Liver (tissue), 9 donors: ENCODE results near the gene PMFBP1. TPM values are rescaled to one million over a fixed set of nuclear protein-coding genes. Genes with fewer than 3 reads are reported as not detected.

Experiments used
- DNase-seq: peaks from one replicate; pipeline ENCODE4 v3.0.0-alpha.2; 2017; ENCODE audit warnings: low spot score
- H3K27ac ChIP-seq, 2 donors: one replicate each; pipeline ENCODE4 v1.7.0; 2013; ENCODE audit warnings: inconsistent platforms in 2 of 2, low read length in 2 of 2, control low read depth in 1 of 2, low read depth in 1 of 2, mild to moderate bottlenecking in 1 of 2
- H3K27me3 ChIP-seq, 4 donors: one replicate each; pipeline versions ENCODE4 v1.6.1 to v1.7.0; 2013; ENCODE audit warnings: low read length in 3 of 4, inconsistent platforms in 1 of 4, mild to moderate bottlenecking in 1 of 4, moderate library complexity in 1 of 4; ENCODE audit not compliant: control insufficient read depth in 4 of 4, insufficient read depth in 4 of 4
- H3K36me3 ChIP-seq, 4 donors: one replicate each; pipeline versions ENCODE4 v1.6.1 to v1.7.0; 2013; ENCODE audit warnings: low read length in 3 of 4, mild to moderate bottlenecking in 3 of 4, low read depth in 1 of 4, moderate library complexity in 1 of 4; ENCODE audit not compliant: control insufficient read depth in 4 of 4, insufficient read depth in 3 of 4
- H3K4me1 ChIP-seq, 4 donors: one replicate each; pipeline versions ENCODE4 v1.6.1 to v1.7.0; 2013; ENCODE audit warnings: low read length in 3 of 4, mild to moderate bottlenecking in 3 of 4, moderate library complexity in 1 of 4; ENCODE audit not compliant: control insufficient read depth in 4 of 4, insufficient read depth in 4 of 4
- H3K4me3 ChIP-seq, 3 donors: one replicate each; pipeline versions ENCODE4 v1.6.1 to v1.7.0; 2013; ENCODE audit warnings: low read length in 3 of 3, control low read depth in 1 of 3, low read depth in 1 of 3, mild to moderate bottlenecking in 1 of 3
- H3K9ac ChIP-seq, 2 donors: one replicate each; pipeline ENCODE4 v1.7.0; 2013; ENCODE audit warnings: low read length in 2 of 2, mild to moderate bottlenecking in 2 of 2, moderate library complexity in 2 of 2, control low read depth in 1 of 2, low read depth in 1 of 2
- H3K9me3 ChIP-seq, 4 donors: one replicate each; pipeline versions ENCODE4 v1.6.1 to v1.7.0; 2013; ENCODE audit warnings: low read length in 3 of 4; ENCODE audit not compliant: control insufficient read depth in 4 of 4
- ATF3 ChIP-seq: IDR thresholded peaks from 2 replicates; pipeline ENCODE4 v1.6.1; 2016; ENCODE audit warnings: antibody characterized with exemption
- EGR1 ChIP-seq, 2 donors: IDR thresholded peaks; 2 replicates each; pipeline ENCODE4 v1.6.1; 2016 to 2018; ENCODE audit warnings: antibody characterized with exemption in 2 of 2, low read depth in 2 of 2
- FOXA1 ChIP-seq: IDR thresholded peaks from 2 replicates; pipeline ENCODE4 v1.6.1; 2016; ENCODE audit warnings: antibody characterized with exemption
- FOXA2 ChIP-seq: IDR thresholded peaks from 2 replicates; pipeline ENCODE4 v1.6.1; 2016; ENCODE audit warnings: antibody characterized with exemption
- GABPA ChIP-seq, 2 donors: IDR thresholded peaks in 1 of 2; conservative IDR thresholded peaks in 1 of 2; 2 replicates each; pipeline ENCODE4 v1.6.1; 2016; ENCODE audit warnings: antibody characterized with exemption in 2 of 2, mild to moderate bottlenecking in 1 of 2, moderate library complexity in 1 of 2
- HNF4A ChIP-seq, 2 donors: conservative IDR thresholded peaks; 2 replicates each; pipeline ENCODE4 v1.6.1; 2016; ENCODE audit warnings: antibody characterized with exemption in 2 of 2, mild to moderate bottlenecking in 2 of 2
- HNF4G ChIP-seq: IDR thresholded peaks from 2 replicates; pipeline ENCODE4 v1.6.1; 2016; ENCODE audit warnings: antibody characterized with exemption
- JUND ChIP-seq, 2 donors: IDR thresholded peaks; 2 replicates each; pipeline ENCODE4 v1.6.1; 2016; ENCODE audit warnings: antibody characterized with exemption in 2 of 2
- NR2F2 ChIP-seq: IDR thresholded peaks from 2 replicates; pipeline ENCODE4 v1.6.1; 2016; ENCODE audit warnings: antibody characterized with exemption
- RAD21 ChIP-seq, 2 donors: IDR thresholded peaks; 2 replicates each; pipeline ENCODE4 v1.6.1; 2016; ENCODE audit warnings: antibody characterized with exemption in 2 of 2, mild to moderate bottlenecking in 2 of 2
- RXRA ChIP-seq, 2 donors: IDR thresholded peaks; 2 replicates each; pipeline ENCODE4 v1.6.1; 2017 to 2018; ENCODE audit warnings: antibody characterized with exemption in 2 of 2, mild to moderate bottlenecking in 1 of 2
- SP1 ChIP-seq: IDR thresholded peaks from 2 replicates; pipeline ENCODE4 v1.6.1; 2018; ENCODE audit warnings: antibody characterized with exemption, mild to moderate bottlenecking
- TAF1 ChIP-seq: conservative IDR thresholded peaks from 2 replicates; pipeline ENCODE4 v1.6.1; 2016; ENCODE audit warnings: antibody characterized with exemption, mild to moderate bottlenecking
- YY1 ChIP-seq: IDR thresholded peaks from 2 replicates; pipeline ENCODE4 v1.6.1; 2016; ENCODE audit warnings: antibody characterized with exemption, mild to moderate bottlenecking
- WGBS: extraction: QIAGEN DNeasy Blood & Tissue Kit; methylation state at CpG from one replicate; pipeline ENCODE4 v1.1.7; 2013; 5-methylcytosine and 5-hydroxymethylcytosine counted together
- polyA plus RNA-seq, 2 donors: library from polyadenylated mRNA; stranded (reverse) in 1 of 2; unstranded in 1 of 2; fragments of 200-250 nt in 1 of 2; fragments of >200 nt in 1 of 2; fragmentation: Nextera tagmentation in 1 of 2; extraction: Ambion mirVana in 1 of 2; gene quantifications; one replicate each; pipeline versions ENCODE4 v1.2.1 to v1.2.3, GENCODE V29; 2013 to 2015
- total RNA-seq, 2 donors: library from RNA; depleted of rRNA; stranded (reverse); fragments of >200 nt; gene quantifications; one replicate each; pipeline ENCODE4 v1.2.3, GENCODE V29; 2014
- TF ChIP-seq, protein P1 (sequence below): IDR thresholded peaks from 2 replicates; pipeline ENCODE4 v1.6.1; 2016; ENCODE audit warnings: antibody characterized with exemption
- TF ChIP-seq, protein P2 (sequence below): fragments of 150-350 bp; IDR thresholded peaks from 2 replicates; pipeline ENCODE4 v1.5.1; 2017; ENCODE audit warnings: improper control_type of control experiment, low read depth, low read length; ENCODE audit not compliant: missing input control
- TF ChIP-seq, protein P3 (sequence below): IDR thresholded peaks from 2 replicates; pipeline ENCODE4 v1.6.1; 2016; ENCODE audit warnings: antibody characterized with exemption
- TF ChIP-seq, protein P4 (sequence below): IDR thresholded peaks from 2 replicates; pipeline ENCODE4 v1.6.1; 2016; ENCODE audit warnings: antibody characterized with exemption, mild to moderate bottlenecking
- donor health status: healthy.
- donor health status: healthy.
- donor health status: healthy.
- donor health status: healthy.
- donor health status: healthy.

The PMFBP1 gene
- total and polyA plus RNA-seq, 4 donors: 0.06 to 1.4 (median 0.29) TPM

DNA sequence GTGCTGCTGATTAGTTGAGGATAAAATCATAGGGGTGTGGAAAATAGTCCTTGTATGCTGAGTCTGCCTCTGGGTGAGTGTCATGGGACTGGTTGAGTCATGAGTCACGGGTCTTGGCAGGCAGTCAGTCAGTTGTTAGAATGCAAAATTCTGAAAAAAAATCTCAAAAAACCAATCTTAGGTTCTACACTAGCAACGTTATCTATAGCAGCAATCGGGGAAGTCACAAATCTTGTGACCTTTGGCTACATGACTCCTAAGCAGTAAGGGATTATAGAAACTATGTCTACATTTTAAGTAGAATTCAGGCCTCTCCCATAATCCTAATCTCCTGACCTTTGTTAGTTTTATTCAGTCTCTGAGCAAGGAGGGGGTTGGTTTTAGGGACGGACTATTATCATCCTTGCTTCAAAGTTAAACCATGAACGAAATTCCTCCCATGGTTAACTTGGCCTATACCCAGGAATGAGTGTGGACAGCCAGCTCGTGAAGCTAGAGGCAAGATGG is 18.0 kb upstream of the PMFBP1 start:
- no peaks in the 10 kb centered on the region for H3K36me3 ChIP-seq
- no peaks in the 10 kb centered on the region for H3K4me1 ChIP-seq
- H3K27me3 ChIP-seq: no peaks in the 10 kb centered on the region
- H3K4me3 ChIP-seq: no peak overlapping the region
- WGBS: 77% methylated on average over 6 of the region's 6 CpGs
- peaks cover 0 to 1% (median 0%) of the 10 kb centered on the region in 4 donors for H3K9me3 ChIP-seq
- no peak overlapping the region for H3K27ac ChIP-seq
- no peak overlapping the region for H3K9ac ChIP-seq
- no peak for TF ChIP-seq FOXA2
- TF ChIP-seq, protein P1, sequence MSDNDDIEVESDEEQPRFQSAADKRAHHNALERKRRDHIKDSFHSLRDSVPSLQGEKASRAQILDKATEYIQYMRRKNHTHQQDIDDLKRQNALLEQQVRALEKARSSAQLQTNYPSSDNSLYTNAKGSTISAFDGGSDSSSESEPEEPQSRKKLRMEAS: no peak
- TF ChIP-seq HNF4A (conservative IDR thresholded peaks at IDR 0.05): no peak
- no peak for TF ChIP-seq SP1
- no peak for TF ChIP-seq TAF1
- TF ChIP-seq GABPA (IDR thresholded peaks at IDR 0.05 in 1 of 2, conservative IDR thresholded peaks at IDR 0.05 in 1 of 2): no peak
- no peak for DNase-seq

DNA sequence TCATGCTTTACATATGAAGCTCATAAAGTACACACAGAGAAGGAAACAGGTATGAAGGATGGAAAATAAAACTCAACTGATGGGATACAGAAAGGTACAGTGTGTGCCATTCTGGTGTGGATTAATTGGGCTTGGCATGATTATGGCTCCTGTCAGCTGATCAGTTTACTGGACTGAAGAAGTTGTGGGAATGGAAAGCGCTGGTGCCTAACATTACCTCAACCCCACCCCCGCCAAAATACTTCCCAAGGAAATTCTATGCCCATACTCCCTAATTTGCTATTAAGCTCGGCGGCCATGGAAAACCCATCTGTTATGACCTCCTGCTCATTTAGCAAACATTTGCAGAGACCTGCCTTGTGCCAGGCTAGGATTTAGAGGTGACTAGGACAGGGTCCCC is 16.6 kb upstream of the PMFBP1 start:
- H3K36me3 ChIP-seq: no peaks in the 10 kb centered on the region
- WGBS: 96% methylated on average over 4 of the region's 4 CpGs
- H3K4me3 ChIP-seq: no peak overlapping the region
- no peaks in the 10 kb centered on the region for H3K4me1 ChIP-seq
- no peak overlapping the region for H3K9ac ChIP-seq
- peaks cover 0 to 1% (median 0%) of the 10 kb centered on the region in 4 donors for H3K9me3 ChIP-seq
- TF ChIP-seq, protein P1: no peak
- TF ChIP-seq JUND (IDR thresholded peaks at IDR 0.05): no peak
- no peak for TF ChIP-seq EGR1 (IDR thresholded peaks at IDR 0.05; ENCODE audit: low read depth in 2 of 2)
- no peak for TF ChIP-seq HNF4G
- TF ChIP-seq SP1: no peak
- no peak for TF ChIP-seq RAD21 (IDR thresholded peaks at IDR 0.05)
- no peak for TF ChIP-seq FOXA2
- no peak for TF ChIP-seq FOXA1
- no peak for DNase-seq
- H3K27ac ChIP-seq: no peak overlapping the region
- H3K27me3 ChIP-seq: no peaks in the 10 kb centered on the region

DNA sequence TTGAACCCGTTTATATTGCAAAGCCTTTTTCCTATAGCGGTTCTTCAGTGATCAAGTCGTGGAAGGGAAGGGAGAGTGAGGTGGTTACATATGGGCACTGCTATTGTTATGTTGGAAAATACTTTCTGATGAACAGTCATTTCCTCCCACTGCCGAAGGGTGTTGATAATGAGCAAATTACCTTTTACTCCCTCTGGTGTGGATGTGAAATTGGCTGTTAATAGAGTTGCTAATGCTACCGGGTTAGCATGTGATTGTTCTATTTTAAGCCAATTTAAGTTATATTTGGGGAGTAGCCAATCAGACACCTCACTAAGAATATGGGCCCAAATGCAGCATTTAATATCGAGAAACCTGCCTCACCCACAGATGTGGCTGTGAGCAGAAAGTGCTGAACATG is 15.6 kb upstream of the PMFBP1 start:
- WGBS: 66% methylated on average over 6 of the region's 6 CpGs
- no peaks in the 10 kb centered on the region for H3K27me3 ChIP-seq
- no peak overlapping the region for H3K27ac ChIP-seq
- H3K9ac ChIP-seq: no peak overlapping the region
- no peak overlapping the region for H3K4me3 ChIP-seq
- no peaks in the 10 kb centered on the region for H3K4me1 ChIP-seq
- peaks cover 0 to 1% (median 0%) of the 10 kb centered on the region in 4 donors for H3K9me3 ChIP-seq
- TF ChIP-seq, protein P2, sequence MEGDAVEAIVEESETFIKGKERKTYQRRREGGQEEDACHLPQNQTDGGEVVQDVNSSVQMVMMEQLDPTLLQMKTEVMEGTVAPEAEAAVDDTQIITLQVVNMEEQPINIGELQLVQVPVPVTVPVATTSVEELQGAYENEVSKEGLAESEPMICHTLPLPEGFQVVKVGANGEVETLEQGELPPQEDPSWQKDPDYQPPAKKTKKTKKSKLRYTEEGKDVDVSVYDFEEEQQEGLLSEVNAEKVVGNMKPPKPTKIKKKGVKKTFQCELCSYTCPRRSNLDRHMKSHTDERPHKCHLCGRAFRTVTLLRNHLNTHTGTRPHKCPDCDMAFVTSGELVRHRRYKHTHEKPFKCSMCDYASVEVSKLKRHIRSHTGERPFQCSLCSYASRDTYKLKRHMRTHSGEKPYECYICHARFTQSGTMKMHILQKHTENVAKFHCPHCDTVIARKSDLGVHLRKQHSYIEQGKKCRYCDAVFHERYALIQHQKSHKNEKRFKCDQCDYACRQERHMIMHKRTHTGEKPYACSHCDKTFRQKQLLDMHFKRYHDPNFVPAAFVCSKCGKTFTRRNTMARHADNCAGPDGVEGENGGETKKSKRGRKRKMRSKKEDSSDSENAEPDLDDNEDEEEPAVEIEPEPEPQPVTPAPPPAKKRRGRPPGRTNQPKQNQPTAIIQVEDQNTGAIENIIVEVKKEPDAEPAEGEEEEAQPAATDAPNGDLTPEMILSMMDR: no peak
- TF ChIP-seq EGR1 (IDR thresholded peaks at IDR 0.05; ENCODE audit: low read depth in 2 of 2) (no peak), HNF4A (conservative IDR thresholded peaks at IDR 0.05) (no peak), HNF4G (no peak), YY1 (no peak), FOXA1 (no peak), SP1 (no peak), NR2F2 (no peak), ATF3 (no peak), TAF1 (no peak), RXRA (IDR thresholded peaks at IDR 0.05) (no peak), GABPA (IDR thresholded peaks at IDR 0.05 in 1 of 2, conservative IDR thresholded peaks at IDR 0.05 in 1 of 2) (no peak), FOXA2 (no peak), RAD21 (IDR thresholded peaks at IDR 0.05) (no peak), JUND (IDR thresholded peaks at IDR 0.05) (no peak)
- TF ChIP-seq, protein P3, sequence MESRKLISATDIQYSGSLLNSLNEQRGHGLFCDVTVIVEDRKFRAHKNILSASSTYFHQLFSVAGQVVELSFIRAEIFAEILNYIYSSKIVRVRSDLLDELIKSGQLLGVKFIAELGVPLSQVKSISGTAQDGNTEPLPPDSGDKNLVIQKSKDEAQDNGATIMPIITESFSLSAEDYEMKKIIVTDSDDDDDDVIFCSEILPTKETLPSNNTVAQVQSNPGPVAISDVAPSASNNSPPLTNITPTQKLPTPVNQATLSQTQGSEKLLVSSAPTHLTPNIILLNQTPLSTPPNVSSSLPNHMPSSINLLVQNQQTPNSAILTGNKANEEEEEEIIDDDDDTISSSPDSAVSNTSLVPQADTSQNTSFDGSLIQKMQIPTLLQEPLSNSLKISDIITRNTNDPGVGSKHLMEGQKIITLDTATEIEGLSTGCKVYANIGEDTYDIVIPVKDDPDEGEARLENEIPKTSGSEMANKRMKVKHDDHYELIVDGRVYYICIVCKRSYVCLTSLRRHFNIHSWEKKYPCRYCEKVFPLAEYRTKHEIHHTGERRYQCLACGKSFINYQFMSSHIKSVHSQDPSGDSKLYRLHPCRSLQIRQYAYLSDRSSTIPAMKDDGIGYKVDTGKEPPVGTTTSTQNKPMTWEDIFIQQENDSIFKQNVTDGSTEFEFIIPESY: no peak
- TF ChIP-seq, protein P1: no peak
- TF ChIP-seq, protein P4, sequence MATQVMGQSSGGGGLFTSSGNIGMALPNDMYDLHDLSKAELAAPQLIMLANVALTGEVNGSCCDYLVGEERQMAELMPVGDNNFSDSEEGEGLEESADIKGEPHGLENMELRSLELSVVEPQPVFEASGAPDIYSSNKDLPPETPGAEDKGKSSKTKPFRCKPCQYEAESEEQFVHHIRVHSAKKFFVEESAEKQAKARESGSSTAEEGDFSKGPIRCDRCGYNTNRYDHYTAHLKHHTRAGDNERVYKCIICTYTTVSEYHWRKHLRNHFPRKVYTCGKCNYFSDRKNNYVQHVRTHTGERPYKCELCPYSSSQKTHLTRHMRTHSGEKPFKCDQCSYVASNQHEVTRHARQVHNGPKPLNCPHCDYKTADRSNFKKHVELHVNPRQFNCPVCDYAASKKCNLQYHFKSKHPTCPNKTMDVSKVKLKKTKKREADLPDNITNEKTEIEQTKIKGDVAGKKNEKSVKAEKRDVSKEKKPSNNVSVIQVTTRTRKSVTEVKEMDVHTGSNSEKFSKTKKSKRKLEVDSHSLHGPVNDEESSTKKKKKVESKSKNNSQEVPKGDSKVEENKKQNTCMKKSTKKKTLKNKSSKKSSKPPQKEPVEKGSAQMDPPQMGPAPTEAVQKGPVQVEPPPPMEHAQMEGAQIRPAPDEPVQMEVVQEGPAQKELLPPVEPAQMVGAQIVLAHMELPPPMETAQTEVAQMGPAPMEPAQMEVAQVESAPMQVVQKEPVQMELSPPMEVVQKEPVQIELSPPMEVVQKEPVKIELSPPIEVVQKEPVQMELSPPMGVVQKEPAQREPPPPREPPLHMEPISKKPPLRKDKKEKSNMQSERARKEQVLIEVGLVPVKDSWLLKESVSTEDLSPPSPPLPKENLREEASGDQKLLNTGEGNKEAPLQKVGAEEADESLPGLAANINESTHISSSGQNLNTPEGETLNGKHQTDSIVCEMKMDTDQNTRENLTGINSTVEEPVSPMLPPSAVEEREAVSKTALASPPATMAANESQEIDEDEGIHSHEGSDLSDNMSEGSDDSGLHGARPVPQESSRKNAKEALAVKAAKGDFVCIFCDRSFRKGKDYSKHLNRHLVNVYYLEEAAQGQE: no peak
- H3K36me3 ChIP-seq: no peaks in the 10 kb centered on the region
- no peak for DNase-seq
